NCI-H1417 treated with DMSO at 0.1 percent for 48 hours (cell line): ENCODE results near the gene GNG4.
"Not testable (repeated sequence)": the region's sequence is repeated elsewhere in the genome, so short reads cannot be mapped to it uniquely, and the experiment has no call there.

Source experiments
- DNase-seq: peaks from one replicate; lab custom pipeline; 2025; lab: John Stamatoyannopoulos, UW

The GNG4 gene

GRCh38 chr1:235624721-235625333, 24.8 kb downstream of the GNG4 start:
- no peak for DNase-seq

DNA sequence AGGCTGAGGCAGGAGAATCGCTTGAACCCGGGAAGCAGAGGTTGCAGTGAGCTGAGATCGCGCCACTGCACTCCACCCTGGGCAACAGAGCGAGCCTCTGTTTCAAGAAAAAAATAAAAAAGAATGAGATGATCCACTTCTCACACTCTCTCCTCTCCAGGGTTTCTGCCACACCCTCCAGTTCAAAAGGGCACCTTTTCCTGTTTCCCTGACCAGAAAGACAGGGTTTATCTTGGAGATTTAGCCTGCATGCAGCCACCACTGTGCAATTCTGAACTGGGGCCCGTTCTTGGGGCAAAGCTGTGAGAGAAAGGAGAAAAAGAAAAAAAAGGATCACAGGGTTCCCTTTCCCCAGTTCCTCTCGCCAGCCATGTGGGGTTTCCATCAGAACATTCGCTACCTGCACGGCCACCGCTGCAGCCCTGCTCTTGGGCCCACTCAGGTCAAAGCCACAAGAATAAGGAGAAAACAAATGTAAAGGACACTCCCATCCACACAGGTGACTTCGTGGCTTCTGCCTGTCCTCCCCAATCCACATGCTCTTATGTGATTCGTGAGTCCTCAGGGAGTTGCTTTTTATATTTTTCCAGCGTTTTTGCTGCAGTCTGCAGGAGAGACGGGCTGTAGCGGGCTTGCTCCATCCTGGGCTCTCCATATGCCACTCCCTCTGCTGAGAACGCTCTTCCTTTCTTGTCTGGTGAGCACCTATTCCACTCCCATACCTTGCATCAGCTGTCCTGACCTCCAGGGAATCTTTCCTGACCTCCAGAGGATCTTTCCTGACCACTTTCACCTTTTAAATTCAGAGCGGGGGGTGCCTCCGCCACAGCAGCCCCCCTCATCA, 26.4 kb downstream of the GNG4 start:
- no peak for DNase-seq

- not testable (repeated sequence) for DNase-seq
These were observed 30.4 kb downstream of the GNG4 start for GRCh38 chr1:235619149-235619548.

DNA sequence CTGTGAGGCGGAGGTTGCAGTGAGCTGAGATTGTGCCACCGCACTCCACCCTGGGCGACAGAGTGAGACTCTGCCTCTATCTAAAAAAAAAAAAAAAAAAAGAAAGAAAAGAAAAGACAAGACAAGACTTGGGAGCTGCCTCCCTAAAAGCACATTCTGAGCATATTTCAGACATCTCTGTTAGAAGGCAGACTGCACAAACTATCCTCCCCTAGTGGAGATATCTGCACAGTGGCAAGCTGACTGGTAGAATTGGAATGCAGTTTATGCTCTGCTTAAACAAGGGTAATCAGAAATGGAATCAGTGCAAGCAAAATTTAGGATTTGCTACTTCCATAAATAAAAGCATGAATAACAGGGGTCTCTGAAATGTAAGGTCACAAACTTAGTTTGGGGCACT, 31.8 kb downstream of the GNG4 start:
- DNase-seq = no peak

- DNase-seq = no peak
These were observed 32.4 kb downstream of the GNG4 start for GRCh38 chr1:235617140-235617539.

GRCh38 chr1:235614442-235614954, 35.1 kb downstream of the GNG4 start:
- no peak for DNase-seq

- no peak for DNase-seq
These were observed 36.0 kb downstream of the GNG4 start for GRCh38 chr1:235613602-235614001.

- no peak for DNase-seq
These were observed 36.8 kb downstream of the GNG4 start for GRCh38 chr1:235612761-235613160.

DNA sequence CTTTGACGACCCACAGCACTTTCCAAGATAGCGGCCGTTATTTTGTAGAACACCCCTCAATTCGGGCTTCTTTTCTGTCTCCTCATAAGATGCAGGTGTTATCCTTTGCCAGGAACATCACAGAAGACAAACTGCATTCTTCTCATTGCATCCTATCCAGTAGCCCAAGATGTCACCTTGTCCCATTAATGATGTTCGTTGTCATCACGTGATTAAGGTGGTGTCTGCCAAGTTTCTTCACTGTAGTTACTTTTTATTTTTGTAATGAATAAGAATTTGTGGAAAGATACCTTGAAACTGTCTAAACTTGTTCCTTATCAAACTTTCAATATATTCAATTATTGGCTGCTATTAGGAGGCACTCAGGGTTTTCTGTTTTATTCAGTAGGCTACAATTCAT, 39.4 kb downstream of the GNG4 start:
- DNase-seq = no peak

- no peak for DNase-seq
These were observed 41.3 kb downstream of the GNG4 start for GRCh38 chr1:235608278-235608677.

DNA sequence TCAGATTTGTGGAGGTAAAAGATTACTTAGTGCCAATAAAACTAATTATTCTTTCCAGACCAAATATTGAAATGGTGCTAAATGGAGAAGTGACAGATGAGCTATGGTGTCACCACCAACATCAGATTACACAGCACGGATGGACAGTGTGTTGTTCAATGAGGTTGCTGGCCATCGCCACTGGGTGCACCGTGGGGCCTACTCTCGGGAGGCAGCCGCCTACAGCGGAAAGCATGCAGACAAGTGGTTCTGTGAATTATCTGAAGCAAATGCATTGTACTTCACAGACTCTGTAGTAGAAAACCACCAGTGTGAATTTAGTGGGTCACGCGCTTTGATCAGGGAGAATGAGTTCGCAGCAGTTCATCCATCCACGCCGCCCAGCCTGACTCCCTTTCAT, 42.3 kb downstream of the GNG4 start:
- no peak for DNase-seq

GRCh38 chr1:235601104-235601503, 48.5 kb downstream of the GNG4 start:
- DNase-seq = no peak

GRCh38 chr1:235599536-235599935, 50.0 kb downstream of the GNG4 start:
- DNase-seq = no peak

GRCh38 chr1:235597867-235598553, 51.6 kb downstream of the GNG4 start:
- no peak for DNase-seq

DNA sequence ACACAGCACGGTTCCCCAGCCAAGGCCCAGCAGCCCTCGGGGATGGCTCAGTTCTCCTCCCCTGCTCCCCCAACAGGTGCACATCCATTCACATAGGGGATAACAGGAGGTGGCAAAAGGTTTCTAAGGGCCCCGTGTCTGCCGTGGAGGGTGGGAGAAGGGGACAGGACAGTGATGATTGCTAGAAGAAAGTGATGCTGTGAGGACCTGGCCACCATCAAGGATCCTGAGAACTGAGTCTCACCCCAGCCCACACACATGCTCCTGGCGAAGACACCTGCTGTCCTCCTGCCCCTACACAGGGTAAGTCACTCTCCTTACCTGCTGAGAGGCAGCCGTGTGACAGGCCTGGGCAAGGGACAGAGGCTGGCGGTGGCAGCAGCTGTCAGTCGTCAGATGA, 54.5 kb downstream of the GNG4 start:
- no peak for DNase-seq

GRCh38 chr1:235594281-235594895, 55.2 kb downstream of the GNG4 start:
- not testable (repeated sequence) for DNase-seq

GRCh38 chr1:235588916-235589515, 60.6 kb downstream of the GNG4 start:
- DNase-seq = no peak

- DNase-seq = no peak
These were observed 61.4 kb downstream of the GNG4 start for GRCh38 chr1:235588156-235588555.

DNA sequence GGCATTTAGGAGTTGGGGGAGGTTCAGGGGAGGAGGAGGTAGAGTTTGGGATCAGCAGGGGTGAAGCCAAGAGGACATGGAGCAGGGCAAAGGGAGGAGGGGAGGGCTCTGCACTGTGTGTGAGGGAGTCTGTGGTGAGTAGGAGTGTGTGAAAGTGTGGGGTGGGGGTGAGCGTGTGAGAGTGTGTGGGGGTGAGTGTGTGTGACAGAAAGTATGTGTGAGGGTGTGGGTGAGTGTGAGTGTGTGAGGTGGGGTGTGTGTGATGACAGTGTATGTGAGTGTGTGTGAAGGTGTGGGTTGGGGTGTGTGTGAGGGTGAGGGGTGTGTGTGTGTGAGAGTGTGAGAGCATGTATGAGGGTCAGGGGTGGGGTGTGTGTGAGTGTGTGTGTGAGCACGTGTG, 62.6 kb downstream of the GNG4 start:
- no peak for DNase-seq

GRCh38 chr1:235586413-235586812, 63.2 kb downstream of the GNG4 start:
- no peak for DNase-seq

DNA sequence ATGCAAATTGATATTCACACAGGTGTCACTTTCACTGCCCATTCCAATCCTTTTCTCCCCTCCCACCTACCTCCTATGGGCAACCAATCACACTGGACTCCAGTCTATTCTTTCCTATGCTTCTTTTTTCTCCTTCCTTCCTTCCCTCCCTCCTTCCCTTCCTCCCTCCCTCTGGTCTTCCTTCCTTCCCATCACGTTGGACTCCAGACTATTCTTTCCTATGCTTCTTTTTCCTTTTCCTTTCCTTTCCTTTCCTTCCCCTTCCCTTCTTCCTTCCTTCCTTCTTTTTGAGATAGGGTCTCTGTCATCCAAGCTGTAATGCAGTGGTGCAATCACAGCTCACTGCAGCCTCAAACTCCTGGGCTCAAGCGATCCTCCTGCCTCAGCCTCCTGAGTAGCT, 64.6 kb downstream of the GNG4 start:
- no peak for DNase-seq

- no peak for DNase-seq
These were observed 66.0 kb downstream of the GNG4 start for GRCh38 chr1:235583511-235584001.
